Body of pancreas (tissue), 4 donors: ENCODE measurements around the gene TMBIM6. TPM values are rescaled to one million over a fixed set of nuclear protein-coding genes. Genes with fewer than 3 reads are reported as not detected.

Source experiments
- ATAC-seq: fragments of 150-250 bp; one replicate; pipeline ENCODE4 v1.9.1; 2016
- DNase-seq, 4 donors: peaks; one replicate each; pipeline ENCODE4 v3.0.0-alpha.2; 2019
- H3K27ac ChIP-seq, 4 donors: fragments of 200-600 bp; sonication (generic); 1 replicate in 3 of 4; 2 replicates in 1 of 4; pipeline versions ENCODE4 v1.5.1 to v1.6.1; 2016 to 2019; ENCODE audit warnings: mild to moderate bottlenecking in 1 of 4, mixed read lengths in 1 of 4, moderate library complexity in 1 of 4
- H3K27me3 ChIP-seq, 2 donors: fragments of 200-600 bp; sonication (generic); one replicate each; pipeline ENCODE4 v1.6.0; 2016; ENCODE audit warnings: mild to moderate bottlenecking in 1 of 2
- H3K36me3 ChIP-seq, 2 donors: fragments of 200-600 bp; sonication (generic); replicated peaks in 1 of 2; 2 replicates each; pipeline ENCODE4 v1.5.1; 2016; ENCODE audit warnings: low read depth in 2 of 2; ENCODE audit not compliant: insufficient read depth in 1 of 2
- H3K4me1 ChIP-seq: fragments of 200-600 bp; sonication (generic); one replicate; pipeline ENCODE4 v1.6.0; 2016
- H3K4me3 ChIP-seq, 2 donors: fragments of 200-600 bp; sonication (generic); 1 replicate in 1 of 2; 2 replicates in 1 of 2; pipeline ENCODE4 v1.5.1; 2016 to 2019
- H3K9me3 ChIP-seq, 3 donors: fragments of 200-600 bp; sonication (generic); 1 replicate in 2 of 3; 2 replicates in 1 of 3; pipeline ENCODE4 v1.5.1; 2016
- POLR2A ChIP-seq, 3 donors: fragments of 450-650 bp; IDR thresholded peaks; one replicate each; pipeline ENCODE4 v1.6.1; 2016; ENCODE audit warnings: antibody characterized with exemption in 3 of 3, mild to moderate bottlenecking in 2 of 3
- WGBS, 2 donors: methylation state at CpG; one replicate each; pipeline ENCODE4 v1.1.5; 2017; 5-methylcytosine and 5-hydroxymethylcytosine counted together
- intact Hi-C: fragments of 100-400 bp; cut with DNase I; formaldehyde crosslinking; loops from one replicate; pipeline ENCODE4 v1.15.1; 2023
- total RNA-seq, 2 donors: library from RNA; depleted of rRNA; stranded (reverse); fragments of >200 nt; gene quantifications; one replicate each; pipeline ENCODE4 v1.1.0, GENCODE V29; 2016
- TF ChIP-seq, protein P1 (sequence below), 7 experiments: fragments of 450-650 bp in 4 of 7; fragments of 200-600 bp in 3 of 7; sonication (generic) in 3 of 7; IDR thresholded peaks; one replicate each; pipeline ENCODE4 v1.5.1; 2016 to 2019; ENCODE audit warnings: antibody characterized with exemption in 7 of 7

TMBIM6 gene
- total RNA-seq, 2 donors from 2014 or later, result 234 to 256 TPM

DNA sequence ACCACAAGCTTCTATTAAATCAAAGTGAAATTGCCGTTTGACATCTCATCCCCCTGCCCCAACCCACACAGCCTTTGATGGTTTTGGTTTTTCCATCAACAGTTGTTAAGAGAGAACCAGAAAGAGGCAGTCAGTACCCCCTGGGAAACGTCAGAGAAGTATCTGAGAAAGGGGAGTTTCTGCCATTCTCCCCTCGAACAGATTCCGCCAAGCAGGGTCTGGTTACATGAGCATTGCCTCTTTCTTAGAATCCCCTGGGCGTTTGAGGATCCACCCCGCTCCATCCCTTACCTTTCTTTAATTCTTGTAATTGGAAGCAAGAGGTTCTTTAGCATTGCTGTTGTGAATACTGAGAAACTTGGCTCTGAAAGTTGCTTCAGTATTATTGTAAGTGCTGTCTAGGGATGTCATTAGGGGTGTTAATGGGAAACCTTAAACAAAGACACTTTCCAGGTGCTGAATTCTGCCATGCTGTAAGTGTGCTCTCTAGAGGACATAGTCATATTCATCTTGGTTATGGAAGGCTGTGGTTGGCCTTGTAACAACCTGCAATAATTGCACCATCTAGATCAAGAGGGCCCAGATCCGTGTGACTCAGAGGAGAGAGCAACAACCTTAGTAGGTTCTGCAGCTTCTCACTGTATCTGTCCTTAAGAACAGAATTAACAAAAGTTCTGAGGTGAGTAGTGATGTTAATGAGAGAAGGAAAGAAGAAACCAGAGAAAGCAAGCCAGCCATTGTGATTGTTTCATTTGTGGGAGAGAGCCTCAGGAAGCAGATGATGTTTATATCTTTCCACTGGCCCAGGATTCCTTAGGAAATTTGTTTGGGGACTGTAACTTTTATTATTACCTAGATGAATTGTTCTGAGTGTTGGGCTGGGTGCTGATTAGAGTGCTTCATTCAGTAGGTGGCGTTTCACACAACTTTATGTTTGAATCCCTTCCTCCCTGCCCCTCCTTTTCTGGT, 9.0 kb downstream of the TMBIM6 start:
- Histone ChIP-seq H3K4me1 (peaks cover 58% of the 10 kb centered on the region), H3K36me3 (peaks cover 3 to 7% of the 10 kb centered on the region in 2 donors), H3K9me3 (no peaks in the 10 kb centered on the region), H3K27ac (no peak overlapping the region), H3K27me3 (no peaks in the 10 kb centered on the region), H3K4me3 (no peak overlapping the region)
- 65 to 68% methylated on average over 8 of the region's 8 CpGs for whole genome bisulfite sequencing, 2 donors
- TF ChIP-seq POLR2A (IDR thresholded peaks at IDR 0.05), result no peak
- TF ChIP-seq, protein P1, sequence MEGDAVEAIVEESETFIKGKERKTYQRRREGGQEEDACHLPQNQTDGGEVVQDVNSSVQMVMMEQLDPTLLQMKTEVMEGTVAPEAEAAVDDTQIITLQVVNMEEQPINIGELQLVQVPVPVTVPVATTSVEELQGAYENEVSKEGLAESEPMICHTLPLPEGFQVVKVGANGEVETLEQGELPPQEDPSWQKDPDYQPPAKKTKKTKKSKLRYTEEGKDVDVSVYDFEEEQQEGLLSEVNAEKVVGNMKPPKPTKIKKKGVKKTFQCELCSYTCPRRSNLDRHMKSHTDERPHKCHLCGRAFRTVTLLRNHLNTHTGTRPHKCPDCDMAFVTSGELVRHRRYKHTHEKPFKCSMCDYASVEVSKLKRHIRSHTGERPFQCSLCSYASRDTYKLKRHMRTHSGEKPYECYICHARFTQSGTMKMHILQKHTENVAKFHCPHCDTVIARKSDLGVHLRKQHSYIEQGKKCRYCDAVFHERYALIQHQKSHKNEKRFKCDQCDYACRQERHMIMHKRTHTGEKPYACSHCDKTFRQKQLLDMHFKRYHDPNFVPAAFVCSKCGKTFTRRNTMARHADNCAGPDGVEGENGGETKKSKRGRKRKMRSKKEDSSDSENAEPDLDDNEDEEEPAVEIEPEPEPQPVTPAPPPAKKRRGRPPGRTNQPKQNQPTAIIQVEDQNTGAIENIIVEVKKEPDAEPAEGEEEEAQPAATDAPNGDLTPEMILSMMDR (IDR thresholded peaks at IDR 0.05), result no peak
- DNase-seq, result no peak
- intact Hi-C loops, result no loop called here
- no peak for ATAC-seq

DNA sequence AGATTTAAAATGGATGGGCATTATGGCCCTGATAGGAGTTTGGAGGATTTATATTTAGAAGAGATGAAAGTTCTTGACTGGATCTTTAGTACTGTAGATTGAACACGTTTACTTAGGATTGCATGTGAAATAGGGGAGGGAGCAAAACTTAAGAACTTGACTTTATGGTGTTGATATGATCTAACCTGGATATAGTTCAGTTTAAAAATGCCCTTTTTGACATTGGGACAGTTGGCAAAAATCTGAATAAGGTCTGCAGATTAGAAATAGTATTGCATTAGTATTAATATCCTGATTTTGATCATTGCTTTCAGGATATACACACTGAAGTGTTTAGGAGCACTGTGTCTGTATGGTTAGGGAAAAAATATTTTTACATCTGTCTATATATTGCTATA, 9.6 kb downstream of the TMBIM6 start:
- Histone ChIP-seq H3K4me1 (peaks cover 56% of the 10 kb centered on the region), H3K9me3 (no peaks in the 10 kb centered on the region), H3K27me3 (no peaks in the 10 kb centered on the region), H3K4me3 (no peak overlapping the region), H3K36me3 (peaks cover 3 to 10% of the 10 kb centered on the region in 2 donors), H3K27ac (no peak overlapping the region)
- ATAC-seq, result no peak
- TF ChIP-seq POLR2A (IDR thresholded peaks at IDR 0.05), result no peak
- intact Hi-C loops, result no loop called here
- no peak for DNase-seq
- 18 to 23% methylated on average over 1 of the region's 1 CpG for WGBS, 2 donors

DNA sequence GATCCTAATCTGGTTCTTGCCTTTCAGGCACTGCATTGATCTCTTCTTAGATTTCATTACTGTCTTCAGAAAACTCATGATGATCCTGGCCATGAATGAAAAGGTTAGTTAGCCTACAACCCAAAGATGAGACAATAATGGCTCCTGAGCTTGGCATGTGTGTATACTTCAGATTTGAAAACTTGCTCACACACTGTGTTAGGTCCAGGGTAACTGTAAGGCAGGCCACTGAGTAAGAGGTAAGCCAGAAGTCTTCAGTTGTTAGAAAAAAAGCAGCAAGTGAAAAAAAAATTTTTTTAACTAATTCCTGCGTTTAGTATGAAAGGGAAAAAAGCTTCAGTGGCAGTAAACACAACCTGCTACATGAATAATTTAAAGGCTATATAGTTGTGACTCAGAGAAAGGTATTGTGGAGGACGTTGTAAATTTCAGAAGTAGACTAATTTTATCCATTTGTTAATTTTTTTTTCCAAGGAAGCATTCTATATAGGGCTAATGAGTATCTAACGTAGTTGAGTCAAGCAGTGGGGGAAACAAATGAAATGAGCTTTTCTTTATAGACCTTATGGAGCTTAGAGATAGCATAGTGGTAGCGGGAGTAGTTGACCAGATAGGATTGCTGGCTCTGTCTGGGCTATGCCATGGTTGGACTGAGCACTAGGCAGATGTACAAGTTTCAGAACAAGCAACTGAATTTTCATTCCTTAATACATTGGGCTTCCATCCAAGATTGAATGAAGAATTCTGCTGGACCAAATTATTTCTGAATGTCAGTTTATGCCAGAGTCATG, 20.5 kb downstream of the TMBIM6 start:
- H3K27me3 ChIP-seq, result no peaks in the 10 kb centered on the region
- DNase-seq, result no peak
- intact Hi-C loops, result no loop called here
- no peak overlapping the region for H3K27ac ChIP-seq
- 79 to 87% methylated on average over 4 of the region's 4 CpGs for WGBS, 2 donors
- H3K4me1 ChIP-seq, result no peaks in the 10 kb centered on the region
- TF ChIP-seq, protein P1 (IDR thresholded peaks at IDR 0.05), result no peak
- TF ChIP-seq POLR2A (IDR thresholded peaks at IDR 0.05), result no peak
- ATAC-seq, result no peak
- H3K36me3 ChIP-seq, result peaks cover 27 to 59% of the 10 kb centered on the region in 2 donors
- no peaks in the 10 kb centered on the region for H3K9me3 ChIP-seq
- H3K4me3 ChIP-seq, result no peak overlapping the region

DNA sequence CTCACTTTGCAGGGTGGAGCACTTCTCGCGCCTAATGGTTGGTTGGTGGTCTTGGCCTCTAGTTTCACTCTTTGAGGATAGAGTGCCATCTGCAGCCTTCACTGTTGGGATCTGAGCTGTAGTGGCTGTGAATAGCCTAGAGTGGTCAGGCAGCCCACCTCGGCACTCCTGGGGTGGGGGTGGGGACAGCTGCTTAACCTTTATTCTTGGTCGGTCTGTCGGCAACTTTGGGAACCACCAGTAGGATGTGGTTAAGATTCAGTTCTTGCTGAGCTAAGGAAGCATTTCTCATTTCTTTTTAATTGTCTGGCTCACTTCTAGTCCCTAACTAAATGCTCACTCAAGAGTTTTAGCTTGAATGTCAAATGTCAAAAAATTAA, 21.1 kb downstream of the TMBIM6 start:
- peaks cover 25 to 55% of the 10 kb centered on the region in 2 donors for H3K36me3 ChIP-seq
- H3K27me3 ChIP-seq, result no peaks in the 10 kb centered on the region
- TF ChIP-seq, protein P1 (IDR thresholded peaks at IDR 0.05), result no peak
- TF ChIP-seq POLR2A (IDR thresholded peaks at IDR 0.05), result no peak
- no peak for DNase-seq
- H3K4me1 ChIP-seq, result no peaks in the 10 kb centered on the region
- 83 to 84% methylated on average over 5 of the region's 5 CpGs for WGBS, 2 donors
- no peak overlapping the region for H3K27ac ChIP-seq
- no peak overlapping the region for H3K4me3 ChIP-seq
- no peaks in the 10 kb centered on the region for H3K9me3 ChIP-seq
- ATAC-seq, result no peak
- intact Hi-C loops, result no loop called here

DNA sequence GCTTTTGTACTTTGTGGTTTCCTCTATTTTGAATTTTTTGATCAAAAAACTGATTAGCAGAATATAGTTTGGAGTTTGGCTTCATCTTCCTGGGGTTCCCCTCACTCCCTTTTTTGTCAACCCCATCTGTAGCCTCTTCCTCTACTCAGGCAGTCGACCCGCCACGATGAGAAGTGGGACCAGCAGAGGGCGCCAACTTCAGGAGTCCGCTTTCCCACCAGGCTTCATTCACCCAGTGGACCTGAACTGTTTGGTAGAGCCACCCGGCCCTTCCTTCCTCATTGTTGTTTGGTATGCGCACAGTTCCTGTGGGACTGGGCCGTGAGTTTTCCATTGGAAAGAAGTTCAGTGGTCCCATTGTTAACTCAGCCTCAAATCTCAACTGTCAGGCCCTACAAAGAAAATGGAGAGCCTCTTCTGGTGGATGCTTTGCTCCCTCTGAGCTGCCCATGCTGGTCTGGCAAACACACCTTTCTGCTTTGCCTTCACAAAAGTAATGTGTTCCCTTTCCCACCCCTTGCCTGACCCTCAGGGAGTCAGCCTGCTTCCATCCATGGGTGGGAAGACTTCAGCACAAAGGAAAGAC, 21.7 kb downstream of the TMBIM6 start:
- intact Hi-C loops, result no loop called here
- H3K36me3 ChIP-seq, result peaks cover 25 to 51% of the 10 kb centered on the region in 2 donors
- no peak overlapping the region for H3K27ac ChIP-seq
- no peaks in the 10 kb centered on the region for H3K27me3 ChIP-seq
- no peak for TF ChIP-seq POLR2A (IDR thresholded peaks at IDR 0.05)
- TF ChIP-seq, protein P1 (IDR thresholded peaks at IDR 0.05), result peak; percentile 13 to 52 (median 41)
- no peaks in the 10 kb centered on the region for H3K9me3 ChIP-seq
- ATAC-seq, result peak; percentile 45
- WGBS, 2 donors, result 32 to 61% methylated on average over 8 of the region's 8 CpGs
- no peaks in the 10 kb centered on the region for H3K4me1 ChIP-seq
- no peak overlapping the region for H3K4me3 ChIP-seq
- DNase-seq, result peak; percentile 55 to 71 (median 62)
